BLaER1 treated with 17β-estradiol and CSF1 and Interleukin-3, amounts not matched to agents 10 nM and 100 nM (cell line): ENCODE measurements around the gene MIEN1.
"Not testable (repeated sequence)": the region's sequence is repeated elsewhere in the genome, so short reads cannot be mapped to it uniquely, and the experiment has no call there.

Source experiments
- H3K27ac ChIP-seq, 11 experiments: shearing (Covaris generic); formaldehyde crosslinking; 2 replicates each; pipeline ENCODE4 v1.8.1; 2022
- H3K27me3 ChIP-seq, 11 experiments: shearing (Covaris generic); formaldehyde crosslinking; 2 replicates each; pipeline ENCODE4 v1.8.1; 2022
- H3K36me3 ChIP-seq, 11 experiments: shearing (Covaris generic); formaldehyde crosslinking; 2 replicates each; pipeline ENCODE4 v1.8.1; 2022
- H3K4me1 ChIP-seq, 10 experiments: shearing (Covaris generic); formaldehyde crosslinking; 2 replicates each; pipeline ENCODE4 v1.8.1; 2022
- H3K4me2 ChIP-seq, 11 experiments: shearing (Covaris generic); formaldehyde crosslinking; 2 replicates each; pipeline ENCODE4 v1.8.1; 2022
- H3K4me3 ChIP-seq, 10 experiments: shearing (Covaris generic); formaldehyde crosslinking; 2 replicates each; pipeline ENCODE4 v1.8.1; 2022
- H3K9ac ChIP-seq, 11 experiments: shearing (Covaris generic); formaldehyde crosslinking; 2 replicates each; pipeline ENCODE4 v1.8.1; 2022
- H3K9me3 ChIP-seq, 11 experiments: shearing (Covaris generic); formaldehyde crosslinking; replicated peaks in 1 of 11; 2 replicates each; pipeline ENCODE4 v1.8.1; 2022
- H4K20me1 ChIP-seq, 11 experiments: shearing (Covaris generic); formaldehyde crosslinking; 2 replicates each; pipeline ENCODE4 v1.8.1; 2022
- Cebpa-rat ChIP-seq, 11 experiments: shearing (Covaris generic); IDR thresholded peaks; 2 replicates each; pipeline ENCODE4 v1.8.1; 2022

The MIEN1 gene

GRCh38 chr17:39699818-39700147 is 30.5 kb downstream of the MIEN1 start, which contains the start of gene ERBB2:
ERBB2 (plus strand) TSS chr17:39700064; CDS start chr17:39700239, 175 bp downstream.
- peak within 1 kb of the TSS in 2 of 11 experiments; percentile 27 to 35; a peak in 1 of 22 replicates for H3K4me2 ChIP-seq
- no peaks in the 10 kb centered on the region for H3K36me3 ChIP-seq
- no peaks in the 10 kb centered on the region for H3K9me3 ChIP-seq
- H4K20me1 ChIP-seq, result no peaks in the 10 kb centered on the region; a peak in 1 of 22 replicates
- H3K27ac ChIP-seq, result no peak within 1 kb of the TSS
- peaks cover 0 to 20% (median 14%) of the 10 kb centered on the region in 10 experiments; a peak in 17 of 20 replicates for H3K4me1 ChIP-seq
- no peak within 1 kb of the TSS for H3K9ac ChIP-seq
- TF ChIP-seq Cebpa-rat (IDR thresholded peaks at IDR 0.05), result no peak
- no peak within 1 kb of the TSS for H3K4me3 ChIP-seq
- H3K27me3 ChIP-seq, result peaks cover 36 to 54% (median 48%) of the 10 kb centered on the region in 11 experiments

GRCh38 chr17:39699157-39699817 is 31.0 kb downstream of the MIEN1 start:
- peaks cover 0 to 15% (median 9%) of the 10 kb centered on the region in 10 experiments; a peak in 11 of 20 replicates for H3K4me1 ChIP-seq
- H3K4me3 ChIP-seq, H3K36me3 ChIP-seq, H3K27ac ChIP-seq, H3K9me3 ChIP-seq, H4K20me1 ChIP-seq, H3K9ac ChIP-seq: not testable (repeated sequence)
- H3K4me2 ChIP-seq, result 0 out of 22 replicates have a peak overlapping the region, but pooled peaks of 2 of the 11 experiments have one; percentile 27 to 35
- H3K27me3 ChIP-seq, result peaks cover 36 to 54% (median 48%) of the 10 kb centered on the region in 11 experiments

GRCh38 chr17:39697961-39698360 is 32.4 kb downstream of the MIEN1 start:
- no peaks in the 10 kb centered on the region for H3K9me3 ChIP-seq
- no peaks in the 10 kb centered on the region for H3K36me3 ChIP-seq
- no peak overlapping the region for H3K4me3 ChIP-seq
- peaks cover 36 to 54% (median 48%) of the 10 kb centered on the region in 11 experiments for H3K27me3 ChIP-seq
- 0 out of 20 replicates have a peak, but pooled peaks cover 0 to 2% (median 0%) of the 10 kb centered on the region in 10 experiments for H3K4me1 ChIP-seq
- no peaks in the 10 kb centered on the region; a peak in 1 of 22 replicates for H4K20me1 ChIP-seq
- H3K4me2 ChIP-seq, result no peak overlapping the region
- TF ChIP-seq Cebpa-rat (IDR thresholded peaks at IDR 0.05), result no peak
- no peak overlapping the region for H3K27ac ChIP-seq
- no peak overlapping the region for H3K9ac ChIP-seq

GRCh38 chr17:39696731-39697130 is 33.6 kb downstream of the MIEN1 start:
- Histone ChIP-seq H3K9me3 (no peaks in the 10 kb centered on the region), H3K9ac (no peak overlapping the region), H3K27me3 (peaks cover 34 to 43% (median 39%) of the 10 kb centered on the region in 11 experiments), H3K4me1 (no peaks in the 10 kb centered on the region), H3K4me2 (no peak overlapping the region), H3K27ac (no peak overlapping the region), H3K36me3 (no peaks in the 10 kb centered on the region), H4K20me1 (no peaks in the 10 kb centered on the region; a peak in 1 of 22 replicates), H3K4me3 (no peak overlapping the region)
- TF ChIP-seq Cebpa-rat (IDR thresholded peaks at IDR 0.05), result no peak

- Histone ChIP-seq H4K20me1 (no peaks in the 10 kb centered on the region), H3K4me3 (no peak overlapping the region), H3K9me3 (no peaks in the 10 kb centered on the region), H3K9ac (no peak overlapping the region), H3K27ac (no peak overlapping the region), H3K36me3 (no peaks in the 10 kb centered on the region), H3K4me1 (no peaks in the 10 kb centered on the region), H3K27me3 (peaks cover 18 to 26% (median 23%) of the 10 kb centered on the region in 11 experiments), H3K4me2 (no peak overlapping the region)
- TF ChIP-seq Cebpa-rat (IDR thresholded peaks at IDR 0.05), result no peak
These were observed 35.2 kb downstream of the MIEN1 start for GRCh38 chr17:39695089-39695474.

GRCh38 chr17:39694593-39694992 is 35.7 kb downstream of the MIEN1 start:
- Histone ChIP-seq H3K4me3 (no peak overlapping the region), H3K4me1 (no peaks in the 10 kb centered on the region; a peak in 1 of 20 replicates), H3K9me3 (no peaks in the 10 kb centered on the region), H3K36me3 (no peaks in the 10 kb centered on the region), H3K9ac (no peak overlapping the region), H3K27me3 (peaks cover 13 to 22% (median 18%) of the 10 kb centered on the region in 11 experiments), H3K27ac (no peak overlapping the region), H4K20me1 (no peaks in the 10 kb centered on the region), H3K4me2 (no peak overlapping the region)
- TF ChIP-seq Cebpa-rat (IDR thresholded peaks at IDR 0.05), result no peak

- Histone ChIP-seq H3K36me3 (peaks cover 0 to 16% (median 0%) of the 10 kb centered on the region in 11 experiments; a peak in 7 of 22 replicates), H3K9ac (0 out of 22 replicates have a peak overlapping the region, but pooled peaks of 1 of the 11 experiments have one; percentile 78), H4K20me1 (no peaks in the 10 kb centered on the region), H3K27me3 (no peaks in the 10 kb centered on the region), H3K4me2 (peak overlapping the region; percentile 80 to 96 (median 88)), H3K27ac (peak overlapping the region in 3 of 11 experiments; percentile 79 to 87 (median 84); a peak in 3 of 22 replicates), H3K9me3 (peaks cover 0 to 12% (median 0%) of the 10 kb centered on the region in 11 experiments; a peak in 7 of 22 replicates), H3K4me3 (peak overlapping the region; percentile 57 to 78 (median 66); a peak in 19 of 20 replicates), H3K4me1 (peaks cover 10 to 16% (median 14%) of the 10 kb centered on the region in 10 experiments)
- no peak for TF ChIP-seq Cebpa-rat (IDR thresholded peaks at IDR 0.05)
These were observed 41.4 kb downstream of the MIEN1 start for GRCh38 chr17:39688945-39689344.

- no peaks in the 10 kb centered on the region for H3K27me3 ChIP-seq
- H3K27ac ChIP-seq, result peak overlapping the region; percentile 63 to 87 (median 79)
- H3K36me3 ChIP-seq, result peaks cover 0 to 21% (median 4%) of the 10 kb centered on the region in 11 experiments; a peak in 10 of 22 replicates
- H3K4me1 ChIP-seq, result peaks cover 10 to 16% (median 14%) of the 10 kb centered on the region in 10 experiments
- peak overlapping the region; percentile 80 to 96 (median 88) for H3K4me2 ChIP-seq
- TF ChIP-seq Cebpa-rat (IDR thresholded peaks at IDR 0.05), result no peak
- H4K20me1 ChIP-seq, result no peaks in the 10 kb centered on the region
- H3K9ac ChIP-seq, result peak overlapping the region; percentile 35 to 80 (median 75); a peak in 21 of 22 replicates
- H3K4me3 ChIP-seq, result peak overlapping the region; percentile 57 to 78 (median 66)
- peaks cover 0 to 12% (median 0%) of the 10 kb centered on the region in 11 experiments; a peak in 7 of 22 replicates for H3K9me3 ChIP-seq
These were observed 41.9 kb downstream of the MIEN1 start for GRCh38 chr17:39688475-39688835.
